ENCODE data around the gene NFATC2IP. TPM values are rescaled to one million over a fixed set of nuclear protein-coding genes. Genes with fewer than 3 reads are reported as not detected.

The NFATC2IP gene
- polyA plus RNA-seq, 1 donor: 58.8 TPM

DNA sequence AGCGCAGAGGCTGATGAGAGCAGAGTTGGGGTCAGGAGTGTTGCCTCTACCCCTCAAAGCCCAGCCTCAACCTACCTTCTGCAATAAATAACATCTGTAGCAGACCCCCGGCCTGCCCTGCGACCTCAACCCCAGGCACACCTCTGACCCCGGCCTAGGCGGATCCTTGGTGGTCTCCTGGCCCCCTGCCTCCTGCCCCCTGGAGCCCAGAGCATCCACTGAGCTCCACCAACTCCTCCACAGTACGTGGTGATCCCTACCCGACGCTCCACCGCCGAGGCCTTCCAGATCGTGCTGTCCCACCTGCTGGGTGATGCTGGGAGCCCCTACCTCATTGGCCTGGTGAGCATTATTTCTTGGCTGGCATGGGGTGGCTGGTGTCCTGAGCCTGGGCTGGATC is 32.2 kb downstream of the NFATC2IP start:
- WGBS (ENCODE audit: insufficient coverage, low lambda C conversion rate): no CpG with 5 or more reads among the region's 11 CpGs
- Histone ChIP-seq H3K4me3 (ENCODE audit: low read length) (no peak overlapping the region), H3K9me3 (ENCODE audit: control insufficient read depth, low read depth, low read length) (peaks cover 19% of the 10 kb centered on the region), H3K36me3 (ENCODE audit: control insufficient read depth, insufficient read depth, low read length) (peaks cover 82% of the 10 kb centered on the region), H3K27ac (ENCODE audit: low read length) (no peak overlapping the region), H3K27me3 (ENCODE audit: control insufficient read depth, insufficient read depth, low read length) (no peaks in the 10 kb centered on the region), H3K4me1 (ENCODE audit: control insufficient read depth, insufficient read depth, low read length) (no peaks in the 10 kb centered on the region)
- DNase-seq: no peak

DNA sequence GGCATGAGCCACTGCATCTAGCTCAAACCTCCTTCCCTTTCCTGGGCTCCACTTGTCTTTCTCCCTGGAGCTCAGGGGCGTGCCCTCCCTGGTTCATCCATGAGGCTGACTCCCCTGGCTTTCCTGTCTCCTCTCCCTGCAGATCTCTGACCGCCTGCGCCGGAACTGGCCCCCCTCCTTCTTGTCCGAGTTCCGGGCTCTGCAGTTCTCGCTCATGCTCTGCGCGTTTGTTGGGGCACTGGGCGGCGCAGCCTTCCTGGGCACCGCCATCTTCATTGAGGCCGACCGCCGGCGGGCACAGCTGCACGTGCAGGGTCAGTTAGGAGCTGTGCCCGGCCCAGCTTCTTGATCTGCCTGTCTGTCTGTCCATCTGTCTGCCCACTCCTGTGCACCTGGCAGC is 32.9 kb downstream of the NFATC2IP start:
- H3K9me3 ChIP-seq (ENCODE audit: control insufficient read depth, low read depth, low read length): peaks cover 19% of the 10 kb centered on the region
- no peak overlapping the region for H3K4me3 ChIP-seq (ENCODE audit: low read length)
- H3K36me3 ChIP-seq (ENCODE audit: control insufficient read depth, insufficient read depth, low read length): peaks cover 75% of the 10 kb centered on the region
- H3K4me1 ChIP-seq (ENCODE audit: control insufficient read depth, insufficient read depth, low read length): no peaks in the 10 kb centered on the region
- H3K27ac ChIP-seq (ENCODE audit: low read length): no peak overlapping the region
- H3K27me3 ChIP-seq (ENCODE audit: control insufficient read depth, insufficient read depth, low read length): no peaks in the 10 kb centered on the region
- no CpG with 5 or more reads among the region's 18 CpGs for WGBS (ENCODE audit: insufficient coverage, low lambda C conversion rate)
- no peak for DNase-seq

DNA sequence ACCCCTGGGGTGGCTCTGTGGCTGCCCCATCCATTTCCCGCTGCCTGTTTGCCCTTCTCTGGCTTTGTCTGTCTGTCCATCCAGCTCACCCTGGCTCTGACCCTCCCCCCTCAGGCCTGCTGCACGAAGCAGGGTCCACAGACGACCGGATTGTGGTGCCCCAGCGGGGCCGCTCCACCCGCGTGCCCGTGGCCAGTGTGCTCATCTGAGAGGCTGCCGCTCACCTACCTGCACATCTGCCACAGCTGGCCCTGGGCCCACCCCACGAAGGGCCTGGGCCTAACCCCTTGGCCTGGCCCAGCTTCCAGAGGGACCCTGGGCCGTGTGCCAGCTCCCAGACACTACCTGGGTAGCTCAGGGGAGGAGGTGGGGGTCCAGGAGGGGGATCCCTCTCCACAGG is 33.4 kb downstream of the NFATC2IP start:
- Histone ChIP-seq H3K27me3 (ENCODE audit: control insufficient read depth, insufficient read depth, low read length) (no peaks in the 10 kb centered on the region), H3K4me3 (ENCODE audit: low read length) (no peak overlapping the region), H3K4me1 (ENCODE audit: control insufficient read depth, insufficient read depth, low read length) (no peaks in the 10 kb centered on the region), H3K36me3 (ENCODE audit: control insufficient read depth, insufficient read depth, low read length) (peaks cover 71% of the 10 kb centered on the region), H3K27ac (ENCODE audit: low read length) (no peak overlapping the region), H3K9me3 (ENCODE audit: control insufficient read depth, low read depth, low read length) (peaks cover 19% of the 10 kb centered on the region)
- WGBS (ENCODE audit: insufficient coverage, low lambda C conversion rate): no CpG with 5 or more reads among the region's 12 CpGs
- no peak for DNase-seq

- Histone ChIP-seq H3K4me3 (ENCODE audit: low read length) (no peak within 1 kb of the TSS), H3K27me3 (ENCODE audit: control insufficient read depth, insufficient read depth, low read length) (no peaks in the 10 kb centered on the region), H3K36me3 (ENCODE audit: control insufficient read depth, insufficient read depth, low read length) (peaks cover 71% of the 10 kb centered on the region), H3K4me1 (ENCODE audit: control insufficient read depth, insufficient read depth, low read length) (no peaks in the 10 kb centered on the region), H3K27ac (ENCODE audit: low read length) (no peak within 1 kb of the TSS), H3K9me3 (ENCODE audit: control insufficient read depth, low read depth, low read length) (peaks cover 19% of the 10 kb centered on the region)
- WGBS (ENCODE audit: insufficient coverage, low lambda C conversion rate): no CpG with 5 or more reads among the region's 24 CpGs
- no peak for DNase-seq
These were observed 33.9 kb downstream of the NFATC2IP start, which contains the start of gene LAT for GRCh38 chr16:28984619-28985135. Gene LAT, plus strand, starts transcription at chr16:28985052. Its CDS starts 366 bp downstream, at chr16:28985418.

- Histone ChIP-seq H3K27me3 (ENCODE audit: control insufficient read depth, insufficient read depth, low read length) (no peaks in the 10 kb centered on the region), H3K36me3 (ENCODE audit: control insufficient read depth, insufficient read depth, low read length) (peaks cover 68% of the 10 kb centered on the region), H3K9me3 (ENCODE audit: control insufficient read depth, low read depth, low read length) (peaks cover 19% of the 10 kb centered on the region), H3K27ac (ENCODE audit: low read length) (no peak overlapping the region), H3K4me1 (ENCODE audit: control insufficient read depth, insufficient read depth, low read length) (no peaks in the 10 kb centered on the region), H3K4me3 (ENCODE audit: low read length) (no peak overlapping the region)
- no peak for DNase-seq
- WGBS (ENCODE audit: insufficient coverage, low lambda C conversion rate): no CpG with 5 or more reads among the region's 19 CpGs
These were observed 34.7 kb downstream of the NFATC2IP start for GRCh38 chr16:28985211-28986041.

DNA sequence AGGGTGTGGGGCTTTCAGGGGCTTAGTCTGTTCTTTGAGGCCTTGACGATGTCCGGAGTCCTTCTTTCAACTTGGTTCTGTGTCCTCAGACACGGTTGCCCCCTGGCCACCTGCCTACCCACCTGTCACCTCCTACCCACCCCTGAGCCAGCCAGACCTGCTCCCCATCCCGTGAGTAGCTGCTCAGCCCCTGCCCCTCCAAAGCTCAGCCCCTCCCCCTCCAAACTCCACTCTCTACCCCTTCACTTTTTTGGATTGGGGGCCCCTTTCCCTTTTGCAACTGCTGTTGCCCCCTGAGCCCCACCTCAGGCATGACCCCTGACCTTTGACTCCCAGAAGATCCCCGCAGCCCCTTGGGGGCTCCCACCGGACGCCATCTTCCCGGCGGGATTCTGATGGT is 35.3 kb downstream of the NFATC2IP start:
- no CpG with 5 or more reads among the region's 9 CpGs for WGBS (ENCODE audit: insufficient coverage, low lambda C conversion rate)
- H3K36me3 ChIP-seq (ENCODE audit: control insufficient read depth, insufficient read depth, low read length): peaks cover 65% of the 10 kb centered on the region
- H3K4me1 ChIP-seq (ENCODE audit: control insufficient read depth, insufficient read depth, low read length): no peaks in the 10 kb centered on the region
- H3K9me3 ChIP-seq (ENCODE audit: control insufficient read depth, low read depth, low read length): peaks cover 19% of the 10 kb centered on the region
- H3K4me3 ChIP-seq (ENCODE audit: low read length): no peak overlapping the region
- no peaks in the 10 kb centered on the region for H3K27me3 ChIP-seq (ENCODE audit: control insufficient read depth, insufficient read depth, low read length)
- H3K27ac ChIP-seq (ENCODE audit: low read length): no peak overlapping the region
- no peak for DNase-seq

DNA sequence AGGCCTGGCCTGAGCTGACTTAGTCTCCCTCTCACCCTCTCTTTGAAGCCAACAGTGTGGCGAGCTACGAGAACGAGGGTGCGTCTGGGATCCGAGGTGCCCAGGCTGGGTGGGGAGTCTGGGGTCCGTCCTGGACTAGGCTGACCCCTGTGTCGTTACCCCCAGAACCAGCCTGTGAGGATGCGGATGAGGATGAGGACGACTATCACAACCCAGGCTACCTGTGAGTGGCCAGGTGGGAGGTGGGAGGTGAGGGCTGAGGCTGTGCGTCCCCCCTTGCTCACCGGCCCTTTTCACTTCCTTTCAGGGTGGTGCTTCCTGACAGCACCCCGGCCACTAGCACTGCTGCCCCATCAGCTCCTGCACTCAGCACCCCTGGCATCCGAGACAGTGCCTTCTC is 35.8 kb downstream of the NFATC2IP start:
- peaks cover 60% of the 10 kb centered on the region for H3K36me3 ChIP-seq (ENCODE audit: control insufficient read depth, insufficient read depth, low read length)
- no peak overlapping the region for H3K27ac ChIP-seq (ENCODE audit: low read length)
- no CpG with 5 or more reads among the region's 13 CpGs for WGBS (ENCODE audit: insufficient coverage, low lambda C conversion rate)
- DNase-seq: no peak
- no peaks in the 10 kb centered on the region for H3K27me3 ChIP-seq (ENCODE audit: control insufficient read depth, insufficient read depth, low read length)
- peaks cover 16% of the 10 kb centered on the region for H3K9me3 ChIP-seq (ENCODE audit: control insufficient read depth, low read depth, low read length)
- no peak overlapping the region for H3K4me3 ChIP-seq (ENCODE audit: low read length)
- H3K4me1 ChIP-seq (ENCODE audit: control insufficient read depth, insufficient read depth, low read length): no peaks in the 10 kb centered on the region

- Histone ChIP-seq H3K4me1 (ENCODE audit: control insufficient read depth, insufficient read depth, low read length) (no peaks in the 10 kb centered on the region), H3K9me3 (ENCODE audit: control insufficient read depth, low read depth, low read length) (peaks cover 13% of the 10 kb centered on the region), H3K4me3 (ENCODE audit: low read length) (no peak overlapping the region), H3K36me3 (ENCODE audit: control insufficient read depth, insufficient read depth, low read length) (peaks cover 52% of the 10 kb centered on the region), H3K27ac (ENCODE audit: low read length) (no peak overlapping the region), H3K27me3 (ENCODE audit: control insufficient read depth, insufficient read depth, low read length) (no peaks in the 10 kb centered on the region)
- 100% methylated on average over 3 of the region's 4 CpGs for WGBS (ENCODE audit: insufficient coverage, low lambda C conversion rate)
- DNase-seq: no peak
These were observed 36.6 kb downstream of the NFATC2IP start for GRCh38 chr16:28987170-28987853.

DNA sequence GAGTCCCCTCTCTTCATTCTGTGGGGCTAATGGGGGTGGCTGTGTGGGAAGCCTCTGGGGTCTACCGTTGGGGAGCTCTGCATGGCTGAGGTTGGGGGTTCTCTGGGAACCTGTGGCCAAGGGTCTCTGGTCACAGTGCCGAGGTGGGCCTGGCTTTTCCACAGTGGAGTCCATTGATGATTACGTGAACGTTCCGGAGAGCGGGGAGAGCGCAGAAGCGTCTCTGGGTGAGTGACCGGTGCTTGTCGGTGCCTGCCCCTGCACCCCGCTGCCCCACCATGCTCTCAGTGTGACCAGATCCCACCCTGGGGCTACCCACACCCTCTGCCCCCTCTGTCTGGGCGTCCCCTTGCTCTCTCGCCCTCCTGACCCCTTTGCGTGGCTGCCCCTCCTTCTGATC is 38.6 kb downstream of the NFATC2IP start:
- H3K4me3 ChIP-seq (ENCODE audit: low read length): no peak overlapping the region
- peaks cover 32% of the 10 kb centered on the region for H3K36me3 ChIP-seq (ENCODE audit: control insufficient read depth, insufficient read depth, low read length)
- no CpG with 5 or more reads among the region's 14 CpGs for WGBS (ENCODE audit: insufficient coverage, low lambda C conversion rate)
- no peaks in the 10 kb centered on the region for H3K4me1 ChIP-seq (ENCODE audit: control insufficient read depth, insufficient read depth, low read length)
- H3K9me3 ChIP-seq (ENCODE audit: control insufficient read depth, low read depth, low read length): peaks cover 13% of the 10 kb centered on the region
- H3K27ac ChIP-seq (ENCODE audit: low read length): no peak overlapping the region
- no peak for DNase-seq
- H3K27me3 ChIP-seq (ENCODE audit: control insufficient read depth, insufficient read depth, low read length): no peaks in the 10 kb centered on the region

- Histone ChIP-seq H3K9me3 (ENCODE audit: control insufficient read depth, low read depth, low read length) (peaks cover 13% of the 10 kb centered on the region), H3K27me3 (ENCODE audit: control insufficient read depth, insufficient read depth, low read length) (no peaks in the 10 kb centered on the region), H3K4me1 (ENCODE audit: control insufficient read depth, insufficient read depth, low read length) (no peaks in the 10 kb centered on the region), H3K27ac (ENCODE audit: low read length) (no peak overlapping the region), H3K4me3 (ENCODE audit: low read length) (no peak overlapping the region), H3K36me3 (ENCODE audit: control insufficient read depth, insufficient read depth, low read length) (peaks cover 25% of the 10 kb centered on the region)
- DNase-seq: no peak
- 83% methylated on average over 1 of the region's 11 CpGs for WGBS (ENCODE audit: insufficient coverage, low lambda C conversion rate)
These were observed 39.8 kb downstream of the NFATC2IP start for GRCh38 chr16:28990375-28991040.
